ENCODE results near the gene SSTR5.
A peak's percentile ranks its signal among the peaks of the same experiment; 100 is the strongest.

Gene SSTR5

GRCh38 chr16:1072526-1073261, at the start of gene SSTR5:
SSTR5 (plus strand) TSS chr16:1072747; CDS start chr16:1078869, 6,122 bp downstream.
- no peak for DNase-seq (ENCODE audit: low read depth)

GRCh38 chr16:1024138-1024537, 48.4 kb upstream of the SSTR5 start:
- DNase-seq (ENCODE audit: low read depth), result no peak

GRCh38 chr16:1025183-1025809, 47.3 kb upstream of the SSTR5 start:
- peak; percentile 9 for DNase-seq (ENCODE audit: low read depth)

GRCh38 chr16:1026057-1026783, 46.3 kb upstream of the SSTR5 start:
- no peak for DNase-seq (ENCODE audit: low read depth)

GRCh38 chr16:1026784-1027500, 45.6 kb upstream of the SSTR5 start:
- DNase-seq (ENCODE audit: low read depth), result no peak

GRCh38 chr16:1027501-1027815, 45.1 kb upstream of the SSTR5 start:
- no peak for DNase-seq (ENCODE audit: low read depth)

- DNase-seq (ENCODE audit: low read depth), result no peak
Observed at GRCh38 chr16:1028056-1028455, 44.5 kb upstream of the SSTR5 start.

- DNase-seq (ENCODE audit: low read depth), result no peak
Observed at GRCh38 chr16:1028524-1029258, 43.9 kb upstream of the SSTR5 start.

GRCh38 chr16:1029259-1029545, 43.3 kb upstream of the SSTR5 start:
- no peak for DNase-seq (ENCODE audit: low read depth)

- no peak for DNase-seq (ENCODE audit: low read depth)
Observed at GRCh38 chr16:1030473-1030901, 42.1 kb upstream of the SSTR5 start.

GRCh38 chr16:1031666-1032065, 40.9 kb upstream of the SSTR5 start:
- no peak for DNase-seq (ENCODE audit: low read depth)

GRCh38 chr16:1032607-1033006, 39.9 kb upstream of the SSTR5 start:
- no peak for DNase-seq (ENCODE audit: low read depth)

GRCh38 chr16:1033128-1033679, 39.3 kb upstream of the SSTR5 start:
- DNase-seq (ENCODE audit: low read depth), result no peak

- no peak for DNase-seq (ENCODE audit: low read depth)
Observed at GRCh38 chr16:1034230-1035065, 38.1 kb upstream of the SSTR5 start.

GRCh38 chr16:1035066-1035415, 37.5 kb upstream of the SSTR5 start:
- DNase-seq (ENCODE audit: low read depth), result no peak

GRCh38 chr16:1036166-1036565, 36.4 kb upstream of the SSTR5 start:
- DNase-seq (ENCODE audit: low read depth), result no peak

- no peak for DNase-seq (ENCODE audit: low read depth)
Observed at GRCh38 chr16:1036726-1037393, 35.7 kb upstream of the SSTR5 start.

GRCh38 chr16:1037394-1038257, 34.9 kb upstream of the SSTR5 start:
- DNase-seq (ENCODE audit: low read depth), result no peak

- no peak for DNase-seq (ENCODE audit: low read depth)
Observed at GRCh38 chr16:1038932-1039331, 33.6 kb upstream of the SSTR5 start.
